GM10266 (cell line): ENCODE data around the gene ZNF124.

Source experiments
- DNase-seq: peaks from one replicate; pipeline ENCODE4 v3.0.0; 2012; ENCODE audit errors: extremely low spot score
- TF ChIP-seq, protein P1 (sequence below): IDR thresholded peaks from 2 replicates; pipeline ENCODE4 v1.5.1; 2012; ENCODE audit warnings: mild to moderate bottlenecking, low read depth; ENCODE audit not compliant: control insufficient read depth, insufficient read depth; ENCODE audit errors: missing control alignments

ZNF124 gene

DNA sequence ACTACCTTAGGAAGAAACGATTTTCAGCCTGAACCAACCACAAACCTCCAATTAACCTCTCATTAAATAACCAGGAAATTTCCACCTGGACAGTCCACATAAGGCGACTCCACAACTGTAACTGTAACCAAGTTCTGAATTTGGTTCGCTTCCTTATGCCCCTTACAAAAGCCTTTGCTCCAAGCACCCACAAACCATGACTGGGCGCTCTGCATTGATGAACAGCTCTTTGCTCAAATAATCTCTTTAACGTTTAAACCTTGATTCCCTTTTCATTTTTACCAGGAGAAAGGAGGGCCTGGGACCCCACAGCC, 38.2 kb upstream of the ZNF124 start:
- TF ChIP-seq, protein P1, sequence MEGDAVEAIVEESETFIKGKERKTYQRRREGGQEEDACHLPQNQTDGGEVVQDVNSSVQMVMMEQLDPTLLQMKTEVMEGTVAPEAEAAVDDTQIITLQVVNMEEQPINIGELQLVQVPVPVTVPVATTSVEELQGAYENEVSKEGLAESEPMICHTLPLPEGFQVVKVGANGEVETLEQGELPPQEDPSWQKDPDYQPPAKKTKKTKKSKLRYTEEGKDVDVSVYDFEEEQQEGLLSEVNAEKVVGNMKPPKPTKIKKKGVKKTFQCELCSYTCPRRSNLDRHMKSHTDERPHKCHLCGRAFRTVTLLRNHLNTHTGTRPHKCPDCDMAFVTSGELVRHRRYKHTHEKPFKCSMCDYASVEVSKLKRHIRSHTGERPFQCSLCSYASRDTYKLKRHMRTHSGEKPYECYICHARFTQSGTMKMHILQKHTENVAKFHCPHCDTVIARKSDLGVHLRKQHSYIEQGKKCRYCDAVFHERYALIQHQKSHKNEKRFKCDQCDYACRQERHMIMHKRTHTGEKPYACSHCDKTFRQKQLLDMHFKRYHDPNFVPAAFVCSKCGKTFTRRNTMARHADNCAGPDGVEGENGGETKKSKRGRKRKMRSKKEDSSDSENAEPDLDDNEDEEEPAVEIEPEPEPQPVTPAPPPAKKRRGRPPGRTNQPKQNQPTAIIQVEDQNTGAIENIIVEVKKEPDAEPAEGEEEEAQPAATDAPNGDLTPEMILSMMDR: no peak
- DNase-seq: no peak

DNA sequence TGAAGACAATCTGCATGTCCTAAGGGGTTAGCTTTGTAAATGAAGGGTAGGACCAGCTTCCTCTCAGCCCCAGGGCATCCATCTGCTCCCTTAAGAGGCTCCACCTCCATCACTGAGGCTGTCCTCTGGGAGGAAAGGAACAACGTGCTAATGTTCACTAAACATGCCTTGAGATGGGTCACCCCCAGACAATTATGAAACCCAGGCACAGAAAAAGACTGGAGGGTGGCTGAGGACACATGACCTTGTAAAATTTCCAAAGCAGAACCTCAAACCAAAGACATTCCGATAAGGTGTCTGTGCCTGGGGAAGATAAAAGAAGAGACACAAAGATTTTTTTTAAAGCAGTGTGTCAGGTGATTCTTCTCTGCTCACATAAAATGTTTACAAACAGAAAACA, 37.6 kb upstream of the ZNF124 start:
- TF ChIP-seq, protein P1: no peak
- no peak for DNase-seq

- DNase-seq: no peak
- TF ChIP-seq, protein P1: no peak
These were observed 32.4 kb upstream of the ZNF124 start for GRCh38 chr1:247204177-247204647.

- TF ChIP-seq, protein P1: no peak
- DNase-seq: no peak
These were observed 27.0 kb upstream of the ZNF124 start for GRCh38 chr1:247198781-247199180.

DNA sequence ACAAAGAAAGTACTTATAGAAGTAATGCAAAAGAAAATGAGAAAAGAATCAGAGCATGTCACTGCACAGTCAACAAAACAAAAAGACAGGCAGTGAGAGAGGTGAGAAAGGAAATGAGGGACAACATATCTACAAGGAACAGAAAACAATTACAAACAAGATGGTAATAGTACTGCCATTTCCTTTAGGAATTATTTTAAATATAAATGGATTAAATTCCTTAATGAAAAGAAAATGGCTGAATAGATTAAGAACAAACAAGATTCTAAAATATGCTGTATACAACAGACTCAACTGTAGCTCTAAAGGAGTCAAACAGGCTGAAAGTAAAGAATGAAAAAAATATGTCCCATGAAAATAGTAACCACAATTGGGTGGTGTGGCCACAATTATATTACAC, 22.1 kb upstream of the ZNF124 start:
- DNase-seq: no peak
- TF ChIP-seq, protein P1: no peak

- TF ChIP-seq, protein P1: no peak
- no peak for DNase-seq
These were observed 18.4 kb upstream of the ZNF124 start for GRCh38 chr1:247189981-247190798.

DNA sequence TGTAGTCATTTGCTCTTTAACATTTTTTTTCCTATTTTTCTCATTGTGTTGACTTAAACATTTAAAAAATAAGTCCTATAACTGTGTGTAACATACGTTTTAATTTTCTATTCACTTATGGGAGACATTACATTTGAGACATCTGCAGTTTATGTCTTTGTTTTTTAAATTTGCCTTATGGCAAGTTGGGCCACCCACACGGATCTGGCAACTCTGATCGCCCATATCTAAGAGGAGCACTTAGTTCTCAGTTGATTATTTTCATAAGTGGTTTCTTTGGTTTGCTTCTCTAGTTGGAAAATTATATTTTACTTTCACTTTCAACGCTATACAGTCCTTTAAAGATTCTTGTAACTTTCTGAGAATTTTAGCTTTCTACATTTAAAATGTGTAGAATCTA, 13.8 kb upstream of the ZNF124 start:
- TF ChIP-seq, protein P1: no peak
- DNase-seq: no peak
